CD4-positive, alpha-beta memory T cell (primary cell): ENCODE measurements around the gene EVL. TPM values are rescaled to one million over a fixed set of nuclear protein-coding genes. Genes with fewer than 3 reads are reported as not detected.

Experiments used
- CTCF ChIA-PET: fragments of 350-600 bp; sonication (Branson Sonifier 250); formaldehyde crosslinking; loops from one replicate; lab custom pipeline; 2021; ENCODE audit warnings: inconsistent platforms; ENCODE audit not compliant: partially characterized antibody; lab: Charles Lee
- POLR2A ChIA-PET: fragments of 350-600 bp; sonication (Branson Sonifier 250); formaldehyde crosslinking; loops from one replicate; lab custom pipeline; 2021; ENCODE audit not compliant: partially characterized antibody; lab: Charles Lee
- DNase-seq, 5 donors: peaks; one replicate each; pipeline versions ENCODE4 v3.0.0 to v3.0.0-alpha.2; 2020 to 2022; ENCODE audit warnings: mixed read lengths in 1 of 5
- H3K27ac ChIP-seq: one replicate; pipeline ENCODE4 v1.7.0; 2013; ENCODE audit warnings: low read depth, low read length
- H3K27me3 ChIP-seq: 2 replicates; pipeline ENCODE4 v1.7.0; 2013; ENCODE audit warnings: mild to moderate bottlenecking, low read length, moderate library complexity; ENCODE audit not compliant: insufficient read depth
- H3K36me3 ChIP-seq: 2 replicates; pipeline ENCODE4 v1.7.0; 2013; ENCODE audit warnings: mild to moderate bottlenecking, low read length, moderate library complexity; ENCODE audit not compliant: insufficient read depth
- H3K4me1 ChIP-seq: 2 replicates; pipeline ENCODE4 v1.7.0; 2013; ENCODE audit warnings: mild to moderate bottlenecking, low read length, moderate library complexity; ENCODE audit not compliant: insufficient read depth
- H3K4me3 ChIP-seq, 2 donors: one replicate each; pipeline ENCODE4 v1.7.0; 2013; ENCODE audit warnings: low read length in 2 of 2, mild to moderate bottlenecking in 1 of 2
- H3K9me3 ChIP-seq, 2 donors: one replicate each; pipeline ENCODE4 v1.7.0; 2013; ENCODE audit warnings: low read length in 2 of 2, control low read depth in 1 of 2; ENCODE audit not compliant: control insufficient read depth in 1 of 2
- H3K27ac Mint-ChIP-seq, 7 donors: one replicate each; pipeline ENCODE4 v1.8.0; 2020 to 2021; ENCODE audit warnings: mixed read lengths in 7 of 7, mild to moderate bottlenecking in 6 of 7, inconsistent platforms in 3 of 7, moderate library complexity in 3 of 7
- H3K27me3 Mint-ChIP-seq, 2 donors: one replicate each; pipeline ENCODE4 v1.8.0; 2020 to 2021; ENCODE audit warnings: mixed read lengths in 2 of 2
- H3K36me3 Mint-ChIP-seq, 2 donors: one replicate each; pipeline ENCODE4 v1.8.0; 2020 to 2021; ENCODE audit warnings: mixed read lengths in 2 of 2, inconsistent platforms in 1 of 2, mild to moderate bottlenecking in 1 of 2
- H3K4me1 Mint-ChIP-seq, 4 donors: one replicate each; pipeline ENCODE4 v1.8.0; 2020 to 2021; ENCODE audit warnings: mixed read lengths in 4 of 4, mild to moderate bottlenecking in 1 of 4
- H3K4me3 Mint-ChIP-seq, 8 donors: one replicate each; pipeline ENCODE4 v1.8.0; 2020 to 2021; ENCODE audit warnings: mixed read lengths in 8 of 8, mild to moderate bottlenecking in 7 of 8, moderate library complexity in 6 of 8, inconsistent platforms in 3 of 8
- H3K9me3 Mint-ChIP-seq, 8 donors: one replicate each; pipeline ENCODE4 v1.8.0; 2020 to 2021; ENCODE audit warnings: mixed read lengths in 8 of 8, mild to moderate bottlenecking in 5 of 8, inconsistent platforms in 3 of 8, moderate library complexity in 1 of 8
- intact Hi-C: fragments of 100-400 bp; cut with micrococcal nuclease; formaldehyde crosslinking; loops from one replicate; pipeline ENCODE4 v1.15.1; 2023
- polyA plus RNA-seq, 2 donors: library from polyadenylated mRNA; unstranded; fragments of 300-500 nt; fragmentation: Illumina TruSeq; gene quantifications; one replicate each; pipeline ENCODE4 v1.2.3, GENCODE V29; 2021
- total RNA-seq, 2 experiments: library from RNA; stranded (reverse); gene quantifications; one replicate each; pipeline ENCODE4 v1.2.3, GENCODE V29; 2021

EVL gene
- total and polyA plus RNA-seq, 4 experiments from 2014 or later: 81.8 to 1,352 (median 717) TPM

GRCh38 chr14:100056964-100057795 is 8.0 kb upstream of the EVL start:
- peak overlapping the region; percentile 20 to 80 (median 40) for H3K4me3 Mint-ChIP-seq
- H3K4me1 Mint-ChIP-seq: peaks cover 37 to 58% (median 46%) of the 10 kb centered on the region in 4 donors
- Histone ChIP-seq H3K9me3 (no peaks in the 10 kb centered on the region), H3K27me3 (no peaks in the 10 kb centered on the region), H3K4me3 (no peak overlapping the region), H3K4me1 (peaks cover 56% of the 10 kb centered on the region), H3K27ac (peak overlapping the region; percentile 3), H3K36me3 (no peaks in the 10 kb centered on the region)
- no peaks in the 10 kb centered on the region for H3K36me3 Mint-ChIP-seq
- peak overlapping the region; percentile 80 to 95 (median 92) for H3K27ac Mint-ChIP-seq
- intact Hi-C loops: loop anchor here (1.0 to 2.0 kb wide), 6 partner anchors 8 to 136 kb away; partner anchors contain the start of gene EVL
- ChIA-PET POLR2A (interaction anchor here (1.4 to 22.7 kb wide), 4 partner anchors 12 to 136 kb away, joined by 5 to 941 read pairs (median 86); partner anchors contain the start of gene EVL), CTCF (interaction anchor here (0.6 to 8.5 kb wide), 16 partner anchors 8 to 167 kb away, joined by 3 to 129 read pairs (median 4); partner anchors contain the start of gene EVL)
- H3K9me3 Mint-ChIP-seq: peaks cover 0 to 2% (median 0%) of the 10 kb centered on the region in 8 donors
- H3K27me3 Mint-ChIP-seq: no peaks in the 10 kb centered on the region
- DNase-seq: peak; percentile 61 to 71 (median 66)

- peaks cover 0 to 2% (median 0%) of the 10 kb centered on the region in 8 donors for H3K9me3 Mint-ChIP-seq
- ChIA-PET POLR2A (interaction anchor here (1.0 to 22.7 kb wide), 6 partner anchors 10 to 134 kb away, joined by 3 to 941 read pairs (median 16); partner anchors contain the start of gene EVL), CTCF (interaction anchor here (0.7 to 8.5 kb wide), 7 partner anchors 8 to 134 kb away, joined by 3 to 129 read pairs (median 50); no protein-coding TSS in a partner anchor)
- H3K4me1 Mint-ChIP-seq: peaks cover 51 to 75% (median 62%) of the 10 kb centered on the region in 4 donors
- no peaks in the 10 kb centered on the region for H3K36me3 Mint-ChIP-seq
- Histone ChIP-seq H3K4me1 (peaks cover 73% of the 10 kb centered on the region), H3K27ac (peak overlapping the region; percentile 15), H3K36me3 (no peaks in the 10 kb centered on the region), H3K9me3 (no peaks in the 10 kb centered on the region), H3K27me3 (no peaks in the 10 kb centered on the region), H3K4me3 (no peak overlapping the region)
- no peak for DNase-seq
- H3K4me3 Mint-ChIP-seq: peak overlapping the region in 7 of 8 donors; percentile 42 to 83 (median 60)
- H3K27me3 Mint-ChIP-seq: no peaks in the 10 kb centered on the region
- intact Hi-C loops: no loop called here
- H3K27ac Mint-ChIP-seq: peak overlapping the region; percentile 71 to 95 (median 91)
Measured at GRCh38 chr14:100058777-100059437, 6.3 kb upstream of the EVL start.

GRCh38 chr14:100059438-100059781 is 5.8 kb upstream of the EVL start:
- Histone ChIP-seq H3K4me1 (peaks cover 78% of the 10 kb centered on the region), H3K27me3 (no peaks in the 10 kb centered on the region), H3K36me3 (no peaks in the 10 kb centered on the region), H3K27ac (peak overlapping the region; percentile 15), H3K4me3 (no peak overlapping the region), H3K9me3 (no peaks in the 10 kb centered on the region)
- no peak for DNase-seq
- H3K27ac Mint-ChIP-seq: peak overlapping the region; percentile 71 to 95 (median 91)
- peaks cover 0 to 2% (median 0%) of the 10 kb centered on the region in 8 donors for H3K9me3 Mint-ChIP-seq
- ChIA-PET CTCF (interaction anchor here (5.7 to 8.5 kb wide), 5 partner anchors 11 to 134 kb away, joined by 45 to 129 read pairs (median 79); no protein-coding TSS in a partner anchor), POLR2A (interaction anchor here (1.0 to 22.7 kb wide), 6 partner anchors 9 to 134 kb away, joined by 3 to 941 read pairs (median 16); partner anchors contain the start of gene EVL)
- intact Hi-C loops: no loop called here
- no peaks in the 10 kb centered on the region for H3K27me3 Mint-ChIP-seq
- no peaks in the 10 kb centered on the region for H3K36me3 Mint-ChIP-seq
- peak overlapping the region in 6 of 8 donors; percentile 38 to 83 (median 64) for H3K4me3 Mint-ChIP-seq
- H3K4me1 Mint-ChIP-seq: peaks cover 55 to 80% (median 67%) of the 10 kb centered on the region in 4 donors

- Mint-ChIP-seq H3K4me3 (peak overlapping the region; percentile 26 to 82 (median 68)), H3K9me3 (no peaks in the 10 kb centered on the region), H3K27ac (peak overlapping the region; percentile 88 to 95 (median 92)), H3K27me3 (no peaks in the 10 kb centered on the region), H3K4me1 (peaks cover 59 to 94% (median 71%) of the 10 kb centered on the region in 4 donors), H3K36me3 (peaks cover 0 to 5% of the 10 kb centered on the region in 2 donors)
- Histone ChIP-seq H3K9me3 (no peaks in the 10 kb centered on the region), H3K4me3 (no peak overlapping the region), H3K27ac (peak overlapping the region; percentile 18), H3K4me1 (peaks cover 85% of the 10 kb centered on the region), H3K27me3 (no peaks in the 10 kb centered on the region), H3K36me3 (no peaks in the 10 kb centered on the region)
- no peak for DNase-seq
- ChIA-PET POLR2A (interaction anchor here (14.9 to 22.7 kb wide), 2 partner anchors 17 to 45 kb away, joined by 941 to 1011 read pairs; no protein-coding TSS in a partner anchor), CTCF (interaction anchor here (3.5 to 34.7 kb wide), 2 partner anchors 34 to 132 kb away, joined by 17 to 1350 read pairs; no protein-coding TSS in a partner anchor)
- intact Hi-C loops: no loop called here
Measured at GRCh38 chr14:100060760-100061159, 4.5 kb upstream of the EVL start.

GRCh38 chr14:100062590-100062989 is 2.6 kb upstream of the EVL start:
- Histone ChIP-seq H3K27me3 (no peaks in the 10 kb centered on the region), H3K9me3 (no peaks in the 10 kb centered on the region), H3K27ac (peak overlapping the region; percentile 61), H3K4me3 (peak overlapping the region; percentile 39 to 48), H3K36me3 (no peaks in the 10 kb centered on the region), H3K4me1 (peaks cover 75% of the 10 kb centered on the region)
- peak in 1 of 5 donors; percentile 73 for DNase-seq
- Mint-ChIP-seq H3K27me3 (no peaks in the 10 kb centered on the region), H3K4me1 (peaks cover 53 to 97% (median 63%) of the 10 kb centered on the region in 4 donors), H3K36me3 (peaks cover 6 to 21% of the 10 kb centered on the region in 2 donors), H3K27ac (peak overlapping the region; percentile 95 to 100 (median 100)), H3K9me3 (no peaks in the 10 kb centered on the region), H3K4me3 (peak overlapping the region; percentile 73 to 99 (median 87))
- ChIA-PET POLR2A (interaction anchor here (1.5 to 22.7 kb wide), 3 partner anchors 16 to 159 kb away, joined by 3 to 1011 read pairs (median 941); no protein-coding TSS in a partner anchor), CTCF (interaction anchor here (1.0 to 34.7 kb wide), 3 partner anchors 32 to 131 kb away, joined by 4 to 1350 read pairs (median 17); no protein-coding TSS in a partner anchor)
- intact Hi-C loops: no loop called here

GRCh38 chr14:100063314-100063941 is 1.8 kb upstream of the EVL start:
- H3K4me3 Mint-ChIP-seq: peak overlapping the region; percentile 73 to 99 (median 87)
- H3K4me3 ChIP-seq: peak overlapping the region; percentile 34 to 48

More at GRCh38 chr14:100063314-100063941, 1.8 kb upstream of the EVL start:
- Mint-ChIP-seq H3K36me3 (peaks cover 15 to 29% of the 10 kb centered on the region in 2 donors), H3K4me1 (peaks cover 53 to 97% (median 63%) of the 10 kb centered on the region in 4 donors), H3K27ac (peak overlapping the region; percentile 95 to 100 (median 100)), H3K9me3 (no peaks in the 10 kb centered on the region), H3K27me3 (no peaks in the 10 kb centered on the region)
- POLR2A ChIA-PET: interaction anchor here (1.2 to 22.7 kb wide), 5 partner anchors 13 to 176 kb away, joined by 3 to 1011 read pairs (median 85); partner anchors contain the start of gene YY1
- intact Hi-C loops: no loop called here
- Histone ChIP-seq H3K36me3 (no peaks in the 10 kb centered on the region), H3K4me1 (peaks cover 72% of the 10 kb centered on the region), H3K9me3 (no peaks in the 10 kb centered on the region), H3K27me3 (no peaks in the 10 kb centered on the region), H3K27ac (peak overlapping the region; percentile 61)
- CTCF ChIA-PET: interaction anchor here (3.5 to 34.7 kb wide), 2 partner anchors 31 to 130 kb away, joined by 17 to 1350 read pairs; no protein-coding TSS in a partner anchor
- DNase-seq: peak in 2 of 5 donors; percentile 54 to 74
